ENCODE data around the gene RHBDL3. TPM values are rescaled to one million over a fixed set of nuclear protein-coding genes. Genes with fewer than 3 reads are reported as not detected.
"Not testable (repeated sequence)": the region's sequence is repeated elsewhere in the genome, so short reads cannot be mapped to it uniquely, and the experiment has no call there.

RHBDL3 gene
- total RNA-seq, 1 experiment from 2014 or later = not detected

DNA sequence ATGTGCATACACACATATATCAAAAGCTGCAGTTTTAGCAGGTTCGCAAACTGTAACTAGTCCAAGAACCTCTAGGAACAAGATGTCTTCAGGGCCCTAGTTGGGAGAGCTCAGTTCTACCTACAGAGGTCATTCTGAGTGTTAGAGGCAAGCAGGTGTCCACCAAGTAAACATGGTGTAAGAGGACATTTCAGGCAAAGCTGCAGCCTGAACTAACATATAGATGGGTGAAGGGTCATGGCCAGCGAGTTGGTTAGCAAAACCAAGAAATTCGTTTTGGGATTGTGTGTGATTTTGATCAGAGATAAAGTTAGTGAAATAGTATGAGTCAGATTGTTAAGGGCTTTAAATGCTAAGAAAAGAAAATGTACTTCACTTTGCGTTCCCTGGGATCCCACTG, 51.7 kb downstream of the RHBDL3 start:
- ChIA-PET CTCF (interaction anchor here (0.5 to 3.0 kb wide), 7 partner anchors 16 to 834 kb away, joined by 3 to 19 read pairs (median 4); partner anchors contain the start of gene LRRC37B), POLR2A (no interaction called here)
- DNase-seq (ENCODE audit: unreplicated experiment) = no peak
- no peaks in the 10 kb centered on the region for H3K9me3 Mint-ChIP-seq (ENCODE audit: unreplicated experiment)
- H3K36me3 Mint-ChIP-seq (ENCODE audit: insufficient read depth, unreplicated experiment) = no peaks in the 10 kb centered on the region
- intact Hi-C loops (cut with micrococcal nuclease) = no loop called here
- no TSS peak for BruUV-seq (replicated peaks)
- no peak overlapping the region for H3K27ac Mint-ChIP-seq (ENCODE audit: low read depth, unreplicated experiment)
- H3K4me1 Mint-ChIP-seq (ENCODE audit: insufficient read depth, unreplicated experiment) = no peaks in the 10 kb centered on the region
- peaks cover 25% of the 10 kb centered on the region for H3K27me3 Mint-ChIP-seq (ENCODE audit: insufficient read depth, unreplicated experiment)
- no peak overlapping the region for H3K4me3 Mint-ChIP-seq (ENCODE audit: unreplicated experiment)
- TF ChIP-seq, protein P1, sequence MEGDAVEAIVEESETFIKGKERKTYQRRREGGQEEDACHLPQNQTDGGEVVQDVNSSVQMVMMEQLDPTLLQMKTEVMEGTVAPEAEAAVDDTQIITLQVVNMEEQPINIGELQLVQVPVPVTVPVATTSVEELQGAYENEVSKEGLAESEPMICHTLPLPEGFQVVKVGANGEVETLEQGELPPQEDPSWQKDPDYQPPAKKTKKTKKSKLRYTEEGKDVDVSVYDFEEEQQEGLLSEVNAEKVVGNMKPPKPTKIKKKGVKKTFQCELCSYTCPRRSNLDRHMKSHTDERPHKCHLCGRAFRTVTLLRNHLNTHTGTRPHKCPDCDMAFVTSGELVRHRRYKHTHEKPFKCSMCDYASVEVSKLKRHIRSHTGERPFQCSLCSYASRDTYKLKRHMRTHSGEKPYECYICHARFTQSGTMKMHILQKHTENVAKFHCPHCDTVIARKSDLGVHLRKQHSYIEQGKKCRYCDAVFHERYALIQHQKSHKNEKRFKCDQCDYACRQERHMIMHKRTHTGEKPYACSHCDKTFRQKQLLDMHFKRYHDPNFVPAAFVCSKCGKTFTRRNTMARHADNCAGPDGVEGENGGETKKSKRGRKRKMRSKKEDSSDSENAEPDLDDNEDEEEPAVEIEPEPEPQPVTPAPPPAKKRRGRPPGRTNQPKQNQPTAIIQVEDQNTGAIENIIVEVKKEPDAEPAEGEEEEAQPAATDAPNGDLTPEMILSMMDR (IDR thresholded peaks at IDR 0.05; ENCODE audit: unreplicated experiment) = no peak

- no peak overlapping the region for H3K4me3 Mint-ChIP-seq (ENCODE audit: unreplicated experiment)
- no peaks in the 10 kb centered on the region for H3K36me3 Mint-ChIP-seq (ENCODE audit: insufficient read depth, unreplicated experiment)
- intact Hi-C loops (cut with micrococcal nuclease) = loop anchor here (2.0 kb wide), 1 partner anchor 179 kb away; no protein-coding TSS in a partner anchor
- TF ChIP-seq, protein P1 (IDR thresholded peaks at IDR 0.05; ENCODE audit: unreplicated experiment) = no peak
- H3K4me1 Mint-ChIP-seq (ENCODE audit: insufficient read depth, unreplicated experiment) = no peaks in the 10 kb centered on the region
- H3K27ac Mint-ChIP-seq (ENCODE audit: low read depth, unreplicated experiment) = no peak overlapping the region
- BruUV-seq (replicated peaks) = no TSS peak
- no peak for DNase-seq (ENCODE audit: unreplicated experiment)
- ChIA-PET POLR2A (no interaction called here), CTCF (interaction anchor here (0.6 to 3.0 kb wide), 14 partner anchors 9 to 482 kb away, joined by 3 to 19 read pairs (median 4); partner anchors contain the start of gene LRRC37B)
- no peaks in the 10 kb centered on the region for H3K9me3 Mint-ChIP-seq (ENCODE audit: unreplicated experiment)
- peaks cover 25% of the 10 kb centered on the region for H3K27me3 Mint-ChIP-seq (ENCODE audit: insufficient read depth, unreplicated experiment)
Measured at GRCh38 chr17:32318071-32318470, 52.4 kb downstream of the RHBDL3 start.

GRCh38 chr17:32319548-32319905, 53.9 kb downstream of the RHBDL3 start:
- no TSS peak for BruUV-seq (replicated peaks)
- H3K4me1 Mint-ChIP-seq (ENCODE audit: insufficient read depth, unreplicated experiment) = no peaks in the 10 kb centered on the region
- no peaks in the 10 kb centered on the region for H3K36me3 Mint-ChIP-seq (ENCODE audit: insufficient read depth, unreplicated experiment)
- POLR2A ChIA-PET = no interaction called here
- peak; percentile 71 for DNase-seq (ENCODE audit: unreplicated experiment)
- CTCF ChIA-PET = interaction anchor here (0.5 to 3.0 kb wide), 22 partner anchors 9 to 412 kb away, joined by 3 to 19 read pairs (median 5); no protein-coding TSS in a partner anchor
- TF ChIP-seq, protein P1 (IDR thresholded peaks at IDR 0.05; ENCODE audit: unreplicated experiment) = peak; percentile 97
- intact Hi-C loops (cut with micrococcal nuclease) = loop anchor here (1.0 to 2.0 kb wide), 2 partner anchors 66 to 181 kb away; no protein-coding TSS in a partner anchor
- H3K4me3 Mint-ChIP-seq (ENCODE audit: unreplicated experiment) = no peak overlapping the region
- H3K27me3 Mint-ChIP-seq (ENCODE audit: insufficient read depth, unreplicated experiment) = peaks cover 18% of the 10 kb centered on the region
- no peaks in the 10 kb centered on the region for H3K9me3 Mint-ChIP-seq (ENCODE audit: unreplicated experiment)
- no peak overlapping the region for H3K27ac Mint-ChIP-seq (ENCODE audit: low read depth, unreplicated experiment)

- H3K4me3 Mint-ChIP-seq (ENCODE audit: unreplicated experiment); H3K27ac Mint-ChIP-seq (ENCODE audit: low read depth, unreplicated experiment); H3K4me1 Mint-ChIP-seq (ENCODE audit: insufficient read depth, unreplicated experiment); POLR2A ChIA-PET; intact Hi-C loops (cut with micrococcal nuclease); DNase-seq (ENCODE audit: unreplicated experiment); H3K9me3 Mint-ChIP-seq (ENCODE audit: unreplicated experiment); H3K36me3 Mint-ChIP-seq (ENCODE audit: insufficient read depth, unreplicated experiment); BruUV-seq (replicated peaks): not testable (repeated sequence)
- peaks cover 12% of the 10 kb centered on the region for H3K27me3 Mint-ChIP-seq (ENCODE audit: insufficient read depth, unreplicated experiment)
- CTCF ChIA-PET = interaction anchor here (0.5 to 3.0 kb wide), 27 partner anchors 9 to 1877 kb away, joined by 3 to 19 read pairs (median 5); no protein-coding TSS in a partner anchor
Measured at GRCh38 chr17:32320080-32320479, 54.4 kb downstream of the RHBDL3 start.
